Endothelial cell of umbilical vein (primary cell): ENCODE measurements around the gene SMAD2. TPM values are rescaled to one million over a fixed set of nuclear protein-coding genes. Genes with fewer than 3 reads are reported as not detected.

Experiments used
- BruUV-seq: library from RNA; stranded (reverse); fragments of 400-500 nt; replicated peaks from 2 replicates; lab custom pipeline; 2021; lab: Mats Ljungman, UMichigan
- CTCF ChIA-PET: fragments of 300-600, 350-600 bp; sonication (Branson Sonifier 250); formaldehyde crosslinking; loops from one replicate; lab custom pipeline; 2021; ENCODE audit warnings: antibody characterized with exemption, inconsistent platforms; lab: Charles Lee
- POLR2A ChIA-PET: fragments of 300-600, 350-600 bp; sonication (Branson Sonifier 250); formaldehyde crosslinking; loops from one replicate; lab custom pipeline; 2021; ENCODE audit warnings: antibody characterized with exemption, inconsistent platforms; lab: Charles Lee
- DNase-seq: peaks from one replicate; pipeline ENCODE4 v3.0.0-alpha.2; 2011; ENCODE audit warnings: low read depth, low spot score
- FAIRE-seq: peaks from 2 replicates; lab custom pipeline; 2011; peaks lifted over from hg19 to GRCh38; lab: Jason Lieb, UNC
- H2AFZ ChIP-seq: 2 replicates; pipeline ENCODE4 v1.6.0; 2012; ENCODE audit warnings: low read depth, low read length, control low read depth, inconsistent platforms
- H3K27ac ChIP-seq: 2 replicates; pipeline ENCODE4 v1.5.1; 2011; ENCODE audit warnings: low read depth, mild to moderate bottlenecking, control low read depth, low read length, moderate library complexity; ENCODE audit not compliant: insufficient read depth
- H3K27me3 ChIP-seq, 2 experiments: 2 replicates each; pipeline versions ENCODE4 v1.6.0 to v1.6.1; 2011; ENCODE audit warnings: low read length in 2 of 2, mixed read lengths in 1 of 2; ENCODE audit not compliant: control insufficient read depth in 2 of 2, insufficient read depth in 2 of 2
- H3K36me3 ChIP-seq, 2 experiments: 2 replicates in 1 of 2; 3 replicates in 1 of 2; pipeline ENCODE4 v1.5.1; 2011; ENCODE audit warnings: low read length in 2 of 2, mild to moderate bottlenecking in 1 of 2, moderate library complexity in 1 of 2; ENCODE audit not compliant: control insufficient read depth in 2 of 2, insufficient read depth in 2 of 2; ENCODE audit errors: extremely low read depth in 1 of 2
- H3K4me1 ChIP-seq: 3 replicates; pipeline ENCODE4 v1.5.1; 2011; ENCODE audit warnings: mild to moderate bottlenecking, low read length; ENCODE audit not compliant: control insufficient read depth, insufficient read depth; ENCODE audit errors: extremely low read depth
- H3K4me2 ChIP-seq: 2 replicates; pipeline ENCODE4 v1.6.1; 2011; ENCODE audit warnings: low read length, control low read depth, mixed read lengths; ENCODE audit not compliant: insufficient read depth
- H3K4me3 ChIP-seq, 3 experiments: fragments of 200-600 bp in 1 of 3; sonication (generic), shearing (Covaris generic) in 1 of 3; replicated peaks in 1 of 3; 2 replicates each; pipeline ENCODE4 v1.5.1; 2011 to 2016; ENCODE audit warnings: control low read depth in 3 of 3, low read length in 3 of 3, mild to moderate bottlenecking in 2 of 3, inconsistent platforms in 1 of 3, low read depth in 1 of 3, moderate library complexity in 1 of 3; ENCODE audit not compliant: insufficient read depth in 1 of 3
- H3K79me2 ChIP-seq: 2 replicates; pipeline ENCODE4 v1.6.0; 2012; ENCODE audit warnings: low read length, inconsistent platforms; ENCODE audit not compliant: control insufficient read depth, insufficient read depth
- H3K9ac ChIP-seq: replicated peaks from 2 replicates; pipeline ENCODE3; 2011; ENCODE audit warnings: low read length, control low read depth; ENCODE audit not compliant: insufficient read depth; ENCODE audit errors: extremely low read depth
- H3K9me1 ChIP-seq: replicated peaks from 3 replicates; pipeline ENCODE4 v1.6.0; 2011; ENCODE audit warnings: mild to moderate bottlenecking, low read length; ENCODE audit not compliant: control insufficient read depth, insufficient read depth; ENCODE audit errors: extremely low read depth
- H3K9me3 ChIP-seq: replicated peaks from 2 replicates; pipeline ENCODE4 v1.5.1; 2012; ENCODE audit warnings: low read length, inconsistent platforms; ENCODE audit not compliant: control insufficient read depth, insufficient read depth
- H4K20me1 ChIP-seq: replicated peaks from 2 replicates; pipeline ENCODE3; 2011; ENCODE audit warnings: mild to moderate bottlenecking, low read length; ENCODE audit not compliant: control insufficient read depth, insufficient read depth; ENCODE audit errors: extremely low read depth
- CTCF ChIP-seq, 2 donors: IDR thresholded peaks; 1 replicate in 1 of 2; 2 replicates in 1 of 2; pipeline ENCODE4 v1.5.1; 2011; ENCODE audit warnings: low read length in 2 of 2, mild to moderate bottlenecking in 2 of 2, moderate library complexity in 2 of 2, control low read depth in 1 of 2, inconsistent platforms in 1 of 2, low read depth in 1 of 2; ENCODE audit not compliant: insufficient read depth in 1 of 2; ENCODE audit errors: extremely low read depth in 1 of 2
- EZH2 ChIP-seq: IDR thresholded peaks from 2 replicates; pipeline ENCODE4 v1.6.1; 2012; ENCODE audit warnings: borderline replicate concordance, low read depth, mild to moderate bottlenecking, moderate library complexity, low read length, inconsistent platforms; ENCODE audit not compliant: severe bottlenecking
- FOS ChIP-seq: IDR thresholded peaks from 2 replicates; pipeline ENCODE4 v1.6.1; 2011; ENCODE audit warnings: mild to moderate bottlenecking, low read length, moderate library complexity, borderline replicate concordance; ENCODE audit not compliant: insufficient read depth
- GATA2 ChIP-seq: IDR thresholded peaks from 2 replicates; pipeline ENCODE4 v1.7.0; 2011; ENCODE audit warnings: low read depth, mild to moderate bottlenecking, moderate library complexity, mixed read lengths, low read length; ENCODE audit not compliant: insufficient read length, insufficient read depth
- JUN ChIP-seq: IDR thresholded peaks from 2 replicates; pipeline ENCODE4 v1.6.1; 2011; ENCODE audit warnings: borderline replicate concordance, low read depth; ENCODE audit not compliant: insufficient read length, insufficient read depth
- MYC ChIP-seq: IDR thresholded peaks from one replicate; pipeline ENCODE4 v1.6.1; 2011; ENCODE audit warnings: mild to moderate bottlenecking, low read depth, low read length
- POLR2A ChIP-seq: IDR thresholded peaks from 2 replicates; pipeline ENCODE4 v1.6.1; 2012; ENCODE audit warnings: low read depth, mild to moderate bottlenecking, control low read depth, low read length
- POLR2AphosphoS5 ChIP-seq: IDR thresholded peaks from 2 replicates; pipeline ENCODE4 v1.6.1; 2012; ENCODE audit warnings: low read depth, mild to moderate bottlenecking, control low read depth, low read length, moderate library complexity; ENCODE audit not compliant: insufficient read depth
- dilution Hi-C: fragments of 300-500 bp; cut with MboI; formaldehyde crosslinking; loops from one replicate; pipeline ENCODE4 v1.15.0; 2019; ENCODE audit warnings: low sequenced_read_pairs; ENCODE audit not compliant: extremely low pct_ligation_motif_present
- intact Hi-C: fragments of 100-400 bp; cut with micrococcal nuclease; formaldehyde crosslinking; loops from one replicate; pipeline ENCODE4 v1.10.0; 2022
- polyA plus RNA-seq, 4 experiments: library from polyadenylated mRNA; depleted of rRNA in 3 of 4; stranded (reverse) in 3 of 4; unstranded in 1 of 4; fragments of >200 nt; gene quantifications; 2 replicates each; pipeline versions ENCODE4 v1.2.1 to v1.2.3, GENCODE V29; 2011 to 2012; ENCODE audit warnings: missing spikeins in 1 of 4
- total RNA-seq: library from RNA; stranded (reverse); gene quantifications from 2 replicates; pipeline ENCODE4 v1.2.3, GENCODE V29; 2021
- TF ChIP-seq, protein P1 (sequence below): IDR thresholded peaks from 2 replicates; pipeline ENCODE4 v1.6.1; 2011; ENCODE audit not compliant: insufficient read depth, insufficient read length

The SMAD2 gene
- total and polyA plus RNA-seq, 2 donors (not counting 3 experiments of a cell fraction or from before 2014, with no cell fraction given), result 40.3 to 123 TPM

- FAIRE-seq (no peak), DNase-seq (no peak)
- H3K36me3 ChIP-seq, result peaks cover 7 to 14% of the 10 kb centered on the region in 2 experiments
- no peaks in the 10 kb centered on the region for H3K79me2 ChIP-seq
- no TSS peak for BruUV-seq
- H3K9me1 ChIP-seq, result no peaks in the 10 kb centered on the region
- no peak overlapping the region for H2AFZ ChIP-seq
- TF ChIP-seq EZH2 (no peak), POLR2A (no peak), GATA2 (no peak), CTCF (IDR thresholded peaks at IDR 0.05; ENCODE audit: extremely low read depth in 1 of 2, insufficient read depth in 1 of 2, low read depth in 1 of 2, low read length in 2 of 2) (no peak), FOS (no peak), JUN (no peak), POLR2AphosphoS5 (no peak), MYC (no peak)
- TF ChIP-seq, protein P1, sequence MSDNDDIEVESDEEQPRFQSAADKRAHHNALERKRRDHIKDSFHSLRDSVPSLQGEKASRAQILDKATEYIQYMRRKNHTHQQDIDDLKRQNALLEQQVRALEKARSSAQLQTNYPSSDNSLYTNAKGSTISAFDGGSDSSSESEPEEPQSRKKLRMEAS, result no peak
- intact Hi-C loops, result no loop called here
- POLR2A ChIA-PET, result no interaction called here
- no peak overlapping the region for H3K27ac ChIP-seq
- no peak overlapping the region for H3K4me3 ChIP-seq
- dilution Hi-C loops, result no loop called here
- no peak overlapping the region for H3K9ac ChIP-seq
- no peaks in the 10 kb centered on the region for H3K4me1 ChIP-seq
- no peaks in the 10 kb centered on the region for H3K27me3 ChIP-seq
- peaks cover 3% of the 10 kb centered on the region for H4K20me1 ChIP-seq
- no peak overlapping the region for H3K4me2 ChIP-seq
- no peaks in the 10 kb centered on the region for H3K9me3 ChIP-seq
- CTCF ChIA-PET, result no interaction called here
These were observed 84.0 kb downstream of the SMAD2 start for GRCh38 chr18:47846431-47846830.
